ENCODE results near the gene UNCX. TPM values are rescaled to one million over a fixed set of nuclear protein-coding genes. Genes with fewer than 3 reads are reported as not detected.

The UNCX gene
- total RNA-seq, 2 experiments from 2014 or later: not detected

DNA sequence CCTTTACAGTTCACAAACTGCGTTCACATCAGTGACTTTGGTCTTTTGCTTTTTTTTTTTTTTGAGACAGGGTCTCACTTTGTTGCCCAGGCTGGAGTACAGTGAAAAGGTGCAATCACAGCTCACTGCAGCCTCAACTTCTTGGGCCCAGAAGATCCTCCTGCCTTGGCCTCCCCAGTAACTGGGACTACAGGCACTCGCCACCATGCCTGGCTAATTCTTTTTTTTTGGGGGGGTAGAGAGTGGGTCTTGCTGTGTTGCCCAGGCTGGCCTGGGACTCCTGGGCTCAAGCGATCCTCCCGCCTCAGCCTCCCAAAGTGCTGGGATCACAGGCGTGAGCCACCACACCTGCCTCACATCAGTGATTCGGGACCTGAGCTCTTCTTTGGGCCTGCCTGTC, 35.7 kb upstream of the UNCX start:
- no peak for TF ChIP-seq CTCF (IDR thresholded peaks at IDR 0.05)
- ATAC-seq (ENCODE audit: poor library complexity): no peak
- Mint-ChIP-seq H3K4me3 (no peak overlapping the region), H3K9me3 (no peaks in the 10 kb centered on the region), H3K27ac (no peak overlapping the region), H3K4me1 (ENCODE audit: low read depth) (peaks cover 5% of the 10 kb centered on the region), H3K36me3 (ENCODE audit: low read depth) (no peaks in the 10 kb centered on the region), H3K27me3 (peaks cover 6% of the 10 kb centered on the region)
- ChIA-PET CTCF (no interaction called here), POLR2A (no interaction called here)
- no peak overlapping the region for H3K4me3 ChIP-seq (ENCODE audit: low read length)
- DNase-seq: no peak
- H3K27ac ChIP-seq (ENCODE audit: low read depth in 1 of 2, low read length in 2 of 2): no peak overlapping the region
- intact Hi-C loops (cut with DNase I, micrococcal nuclease): no loop called here
- peaks cover 8% of the 10 kb centered on the region for H3K4me1 ChIP-seq (ENCODE audit: insufficient read depth, low read length)
- H3K27me3 ChIP-seq (ENCODE audit: control insufficient read depth in 1 of 2, insufficient read depth in 2 of 2, low read length in 2 of 2): peaks cover 0 to 3% of the 10 kb centered on the region in 2 experiments
- H3K9me3 ChIP-seq (ENCODE audit: control insufficient read depth in 1 of 2, insufficient read depth in 1 of 2, low read length in 2 of 2): no peaks in the 10 kb centered on the region
- H3K36me3 ChIP-seq (ENCODE audit: insufficient read depth, low read length): no peaks in the 10 kb centered on the region

DNA sequence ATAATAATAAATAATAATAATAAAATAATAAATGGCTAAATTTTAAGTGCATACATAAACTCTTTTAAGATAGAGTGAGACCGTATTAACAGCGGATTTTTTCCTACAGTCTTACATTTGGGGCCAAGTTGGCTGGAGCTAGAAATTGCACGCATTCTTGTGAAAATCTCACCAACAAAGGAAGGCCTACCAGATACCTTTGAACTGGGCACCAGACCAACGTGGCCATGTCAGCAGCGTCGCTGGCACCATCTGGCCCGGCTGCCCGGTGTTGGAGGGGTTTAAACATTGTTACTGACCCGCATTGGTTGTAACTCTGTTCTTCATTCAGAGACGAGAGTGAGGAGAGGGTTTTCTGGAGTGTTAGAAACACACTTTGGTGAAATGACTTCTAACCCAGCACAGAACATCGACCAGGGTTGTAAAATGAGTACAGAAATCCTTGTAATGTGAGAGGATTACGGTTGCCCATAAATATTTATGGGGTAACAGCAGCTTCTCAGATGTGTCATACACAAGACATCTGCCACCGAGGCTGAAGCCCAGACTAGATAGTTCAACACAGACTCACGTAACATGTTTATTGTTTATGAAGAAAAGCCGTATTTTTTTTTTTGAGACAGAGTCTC, 34.6 kb upstream of the UNCX start:
- DNase-seq: no peak
- Mint-ChIP-seq H3K27me3 (peaks cover 3% of the 10 kb centered on the region), H3K27ac (no peak overlapping the region), H3K4me1 (ENCODE audit: low read depth) (no peaks in the 10 kb centered on the region), H3K4me3 (no peak overlapping the region), H3K36me3 (ENCODE audit: low read depth) (no peaks in the 10 kb centered on the region), H3K9me3 (no peaks in the 10 kb centered on the region)
- no peaks in the 10 kb centered on the region for H3K4me1 ChIP-seq (ENCODE audit: insufficient read depth, low read length)
- no peak overlapping the region for H3K27ac ChIP-seq (ENCODE audit: low read depth in 1 of 2, low read length in 2 of 2)
- H3K27me3 ChIP-seq (ENCODE audit: control insufficient read depth in 1 of 2, insufficient read depth in 2 of 2, low read length in 2 of 2): peaks cover 0 to 3% of the 10 kb centered on the region in 2 experiments
- H3K36me3 ChIP-seq (ENCODE audit: insufficient read depth, low read length): no peaks in the 10 kb centered on the region
- no peak for ATAC-seq (ENCODE audit: poor library complexity)
- TF ChIP-seq CTCF (IDR thresholded peaks at IDR 0.05): no peak
- ChIA-PET POLR2A (no interaction called here), CTCF (no interaction called here)
- intact Hi-C loops (cut with DNase I, micrococcal nuclease): no loop called here
- no peaks in the 10 kb centered on the region for H3K9me3 ChIP-seq (ENCODE audit: control insufficient read depth in 1 of 2, insufficient read depth in 1 of 2, low read length in 2 of 2)
- no peak overlapping the region for H3K4me3 ChIP-seq (ENCODE audit: low read length)

DNA sequence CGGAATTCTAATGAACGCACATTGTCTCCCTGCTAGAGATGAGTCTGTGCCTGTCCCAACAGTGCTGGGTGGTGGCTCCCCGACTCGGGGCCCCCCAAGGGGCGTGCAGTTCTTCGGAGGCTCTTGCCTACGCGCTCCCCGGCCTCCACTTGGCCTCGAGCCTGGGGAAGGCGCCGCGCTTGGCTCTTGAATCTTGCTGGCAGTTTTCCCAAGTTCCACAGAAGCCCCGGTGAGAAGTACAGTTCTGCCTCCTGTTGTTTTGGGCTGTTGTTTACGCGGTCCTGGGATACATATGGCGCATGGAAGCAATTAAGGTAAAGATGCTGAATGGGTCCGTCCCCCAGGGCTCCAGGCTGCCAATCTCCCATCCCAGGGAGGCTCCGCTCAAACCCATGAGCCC, 32.6 kb upstream of the UNCX start:
- Mint-ChIP-seq H3K4me1 (ENCODE audit: low read depth) (no peaks in the 10 kb centered on the region), H3K4me3 (no peak overlapping the region), H3K36me3 (ENCODE audit: low read depth) (no peaks in the 10 kb centered on the region), H3K9me3 (no peaks in the 10 kb centered on the region), H3K27ac (no peak overlapping the region), H3K27me3 (peaks cover 9% of the 10 kb centered on the region)
- Histone ChIP-seq H3K27ac (ENCODE audit: low read depth in 1 of 2, low read length in 2 of 2) (no peak overlapping the region), H3K4me1 (ENCODE audit: insufficient read depth, low read length) (no peaks in the 10 kb centered on the region), H3K36me3 (ENCODE audit: insufficient read depth, low read length) (no peaks in the 10 kb centered on the region), H3K27me3 (ENCODE audit: control insufficient read depth in 1 of 2, insufficient read depth in 2 of 2, low read length in 2 of 2) (peaks cover 0 to 3% of the 10 kb centered on the region in 2 experiments), H3K4me3 (ENCODE audit: low read length) (no peak overlapping the region), H3K9me3 (ENCODE audit: control insufficient read depth in 1 of 2, insufficient read depth in 1 of 2, low read length in 2 of 2) (no peaks in the 10 kb centered on the region)
- DNase-seq: no peak
- intact Hi-C loops (cut with DNase I, micrococcal nuclease): no loop called here
- ATAC-seq (ENCODE audit: poor library complexity): no peak
- ChIA-PET POLR2A (no interaction called here), CTCF (no interaction called here)
- TF ChIP-seq CTCF (IDR thresholded peaks at IDR 0.05): no peak
